ENCODE measurements around the gene SPAG16.
A peak's percentile ranks its signal among the peaks of the same experiment; 100 is the strongest.

GRCh38 chr2:214069254-214069653 is 785.0 kb downstream of the SPAG16 start:
- TF ChIP-seq SNAI2 (CRISPR knock-in tag; IDR thresholded peaks at IDR 0.05) (no peak), ZNF70 (CRISPR knock-in tag; IDR thresholded peaks at IDR 0.05) (no peak), TOX (CRISPR knock-in tag; IDR thresholded peaks at IDR 0.05; ENCODE audit: borderline replicate concordance) (peak; percentile 44; the same call in 1 of the 2 replicates), PPARA (CRISPR knock-in tag; IDR thresholded peaks at IDR 0.05; ENCODE audit: borderline replicate concordance) (no peak), TCF4 (CRISPR knock-in tag; IDR thresholded peaks at IDR 0.05; ENCODE audit: borderline replicate concordance) (no peak), ARNTL (CRISPR knock-in tag; IDR thresholded peaks at IDR 0.05; ENCODE audit: borderline replicate concordance, low read depth) (no peak), OSR1 (CRISPR knock-in tag; IDR thresholded peaks at IDR 0.05) (no peak), ZFP3 (CRISPR knock-in tag; IDR thresholded peaks at IDR 0.05) (no peak), CREB5 (CRISPR knock-in tag; IDR thresholded peaks at IDR 0.05; ENCODE audit: low read depth) (no peak; the same call in 1 of the 2 replicates), PATZ1 (CRISPR knock-in tag; IDR thresholded peaks at IDR 0.05; ENCODE audit: borderline replicate concordance) (no peak)
